Testis (tissue), 3 donors: ENCODE results near the gene GATA2. TPM values are rescaled to one million over a fixed set of nuclear protein-coding genes. Genes with fewer than 3 reads are reported as not detected.

Experiments
- DNase-seq: peaks from one replicate; pipeline ENCODE4 v3.0.0-alpha.2; 2019
- H3K27ac ChIP-seq, 2 donors: fragments of 200-600 bp; sonication (generic); one replicate each; pipeline ENCODE4 v1.5.1; 2019
- H3K27me3 ChIP-seq: fragments of 200-600 bp; sonication (generic); one replicate; pipeline ENCODE4 v1.5.1; 2019
- H3K36me3 ChIP-seq: fragments of 200-600 bp; sonication (generic); one replicate; pipeline ENCODE4 v1.5.1; 2017; ENCODE audit warnings: low read depth; ENCODE audit errors: missing control alignments
- H3K4me1 ChIP-seq: fragments of 200-600 bp; sonication (generic); one replicate; pipeline ENCODE4 v1.5.1; 2019
- H3K4me3 ChIP-seq, 2 donors: fragments of 200-600 bp; sonication (generic); one replicate each; pipeline ENCODE4 v1.5.1; 2017 to 2019
- H3K9me3 ChIP-seq: fragments of 200-600 bp; sonication (generic); one replicate; pipeline ENCODE4 v1.5.1; 2017
- POLR2A ChIP-seq: fragments of 450-650 bp; IDR thresholded peaks from one replicate; pipeline ENCODE4 v1.6.1; 2017; ENCODE audit warnings: antibody characterized with exemption, mild to moderate bottlenecking, moderate library complexity
- WGBS, 2 donors: methylation state at CpG; one replicate each; pipeline ENCODE4 v1.1.5; 2018; 5-methylcytosine and 5-hydroxymethylcytosine counted together
- intact Hi-C: fragments of 100-400 bp; cut with DNase I; formaldehyde crosslinking; loops from one replicate; pipeline ENCODE4 v1.15.1; 2023; ENCODE audit warnings: low total_unique reads
- polyA plus RNA-seq: library from polyadenylated mRNA; stranded (reverse); fragments of 350-450 nt; fragmentation: Illumina TruSeq; extraction: RNeasy Lipid Tissue Mini Kit (QIAGEN cat#74804); gene quantifications from one replicate; pipeline ENCODE4 v1.2.3, GENCODE V29; 2014; ENCODE audit warnings: low read depth, low replicate concordance; ENCODE audit not compliant: insufficient read depth
- total RNA-seq, 2 donors: library from RNA; depleted of rRNA; stranded (reverse); fragments of >200 nt; gene quantifications; one replicate each; pipeline ENCODE4 v1.2.3, GENCODE V29; 2016
- TF ChIP-seq, protein P1 (sequence below), 3 experiments: fragments of 450-650 bp in 2 of 3; fragments of 200-600 bp in 1 of 3; sonication (generic) in 1 of 3; IDR thresholded peaks; one replicate each; pipeline ENCODE4 v1.5.1; 2016 to 2019; ENCODE audit warnings: antibody characterized with exemption in 3 of 3, mild to moderate bottlenecking in 2 of 3, moderate library complexity in 1 of 3

The GATA2 gene
- total and polyA plus RNA-seq, 3 donors from 2014 or later, result 6.6 to 13.5 (median 11.9) TPM

GRCh38 chr3:128473737-128474136, 19.3 kb downstream of the GATA2 start:
- 54 to 63% methylated on average over 4 of the region's 4 CpGs for WGBS, 2 donors
- no peak for DNase-seq
- no peaks in the 10 kb centered on the region for H3K27me3 ChIP-seq
- TF ChIP-seq, protein P1, sequence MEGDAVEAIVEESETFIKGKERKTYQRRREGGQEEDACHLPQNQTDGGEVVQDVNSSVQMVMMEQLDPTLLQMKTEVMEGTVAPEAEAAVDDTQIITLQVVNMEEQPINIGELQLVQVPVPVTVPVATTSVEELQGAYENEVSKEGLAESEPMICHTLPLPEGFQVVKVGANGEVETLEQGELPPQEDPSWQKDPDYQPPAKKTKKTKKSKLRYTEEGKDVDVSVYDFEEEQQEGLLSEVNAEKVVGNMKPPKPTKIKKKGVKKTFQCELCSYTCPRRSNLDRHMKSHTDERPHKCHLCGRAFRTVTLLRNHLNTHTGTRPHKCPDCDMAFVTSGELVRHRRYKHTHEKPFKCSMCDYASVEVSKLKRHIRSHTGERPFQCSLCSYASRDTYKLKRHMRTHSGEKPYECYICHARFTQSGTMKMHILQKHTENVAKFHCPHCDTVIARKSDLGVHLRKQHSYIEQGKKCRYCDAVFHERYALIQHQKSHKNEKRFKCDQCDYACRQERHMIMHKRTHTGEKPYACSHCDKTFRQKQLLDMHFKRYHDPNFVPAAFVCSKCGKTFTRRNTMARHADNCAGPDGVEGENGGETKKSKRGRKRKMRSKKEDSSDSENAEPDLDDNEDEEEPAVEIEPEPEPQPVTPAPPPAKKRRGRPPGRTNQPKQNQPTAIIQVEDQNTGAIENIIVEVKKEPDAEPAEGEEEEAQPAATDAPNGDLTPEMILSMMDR (IDR thresholded peaks at IDR 0.05), result no peak
- H3K9me3 ChIP-seq, result no peaks in the 10 kb centered on the region
- intact Hi-C loops, result no loop called here
- no peaks in the 10 kb centered on the region for H3K4me1 ChIP-seq
- H3K36me3 ChIP-seq, result no peaks in the 10 kb centered on the region
- H3K4me3 ChIP-seq, result no peak overlapping the region
- no peak overlapping the region for H3K27ac ChIP-seq

DNA sequence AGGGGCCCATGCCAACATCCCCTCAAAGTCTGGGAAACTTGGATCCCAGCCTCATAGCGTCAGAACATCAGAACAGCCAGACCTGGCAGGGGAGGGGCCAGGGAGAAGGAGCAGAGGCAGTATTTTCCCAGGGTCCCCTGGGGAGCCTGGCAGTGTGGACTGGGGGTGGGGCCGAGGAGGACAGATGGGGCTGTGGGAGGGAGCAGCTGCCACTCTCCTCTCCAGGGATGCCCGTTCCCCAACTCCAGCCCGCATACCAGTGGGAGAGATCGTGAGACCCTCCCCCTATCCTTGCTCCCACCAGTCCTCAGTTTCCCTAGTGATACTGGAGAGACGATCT, 19.9 kb downstream of the GATA2 start:
- Histone ChIP-seq H3K27me3 (no peaks in the 10 kb centered on the region), H3K36me3 (no peaks in the 10 kb centered on the region), H3K4me1 (no peaks in the 10 kb centered on the region), H3K4me3 (no peak overlapping the region), H3K27ac (no peak overlapping the region), H3K9me3 (no peaks in the 10 kb centered on the region)
- 47 to 51% methylated on average over 5 to 6 of the region's 6 CpGs for WGBS, 2 donors
- no peak for DNase-seq
- TF ChIP-seq, protein P1 (IDR thresholded peaks at IDR 0.05), result no peak
- no peak for TF ChIP-seq POLR2A
- intact Hi-C loops, result no loop called here

GRCh38 chr3:128472449-128473179, 20.4 kb downstream of the GATA2 start:
- no peak overlapping the region for H3K27ac ChIP-seq
- H3K4me3 ChIP-seq, result no peak overlapping the region
- WGBS, 2 donors, result 87 to 88% methylated on average over 12 to 13 of the region's 13 CpGs
- intact Hi-C loops, result no loop called here
- no peaks in the 10 kb centered on the region for H3K4me1 ChIP-seq
- TF ChIP-seq, protein P1 (IDR thresholded peaks at IDR 0.05), result no peak
- TF ChIP-seq POLR2A, result no peak
- H3K27me3 ChIP-seq, result no peaks in the 10 kb centered on the region
- DNase-seq, result no peak
- H3K36me3 ChIP-seq, result no peaks in the 10 kb centered on the region
- no peaks in the 10 kb centered on the region for H3K9me3 ChIP-seq

- no peak for TF ChIP-seq POLR2A
- TF ChIP-seq, protein P1 (IDR thresholded peaks at IDR 0.05), result no peak
- H3K27ac ChIP-seq, result no peak overlapping the region
- no peaks in the 10 kb centered on the region for H3K36me3 ChIP-seq
- H3K9me3 ChIP-seq, result no peaks in the 10 kb centered on the region
- H3K27me3 ChIP-seq, result no peaks in the 10 kb centered on the region
- intact Hi-C loops, result no loop called here
- DNase-seq, result no peak
- no peaks in the 10 kb centered on the region for H3K4me1 ChIP-seq
- 92 to 97% methylated on average over 3 of the region's 3 CpGs for WGBS, 2 donors
- H3K4me3 ChIP-seq, result no peak overlapping the region
Measured at GRCh38 chr3:128471720-128472119, 21.3 kb downstream of the GATA2 start.

DNA sequence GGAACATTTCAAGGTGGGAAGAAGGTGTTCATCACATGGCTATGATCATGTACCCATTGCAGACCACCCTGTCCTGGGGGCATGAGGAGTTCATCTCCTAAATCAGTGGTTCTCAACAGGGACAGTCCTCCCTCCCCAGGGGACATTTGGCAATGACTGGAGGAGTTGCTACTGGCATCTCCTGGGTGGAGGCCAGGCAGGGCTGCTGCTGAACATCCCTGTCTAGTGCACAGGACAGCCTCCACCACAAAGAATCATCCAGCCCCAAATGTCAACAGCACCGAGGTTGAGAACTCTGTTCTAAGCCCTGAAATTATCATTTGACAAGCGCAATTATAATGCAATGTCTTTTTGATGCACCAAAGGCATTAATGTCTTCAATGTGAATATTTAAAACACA, 21.9 kb downstream of the GATA2 start:
- TF ChIP-seq, protein P1 (IDR thresholded peaks at IDR 0.05), result no peak
- TF ChIP-seq POLR2A, result no peak
- H3K4me3 ChIP-seq, result no peak overlapping the region
- H3K36me3 ChIP-seq, result no peaks in the 10 kb centered on the region
- H3K27me3 ChIP-seq, result no peaks in the 10 kb centered on the region
- no peak for DNase-seq
- H3K27ac ChIP-seq, result no peak overlapping the region
- WGBS, 2 donors, result 84 to 87% methylated on average over 2 of the region's 2 CpGs
- intact Hi-C loops, result no loop called here
- no peaks in the 10 kb centered on the region for H3K4me1 ChIP-seq
- no peaks in the 10 kb centered on the region for H3K9me3 ChIP-seq
